ENCODE measurements around the gene HORMAD1. TPM values are rescaled to one million over a fixed set of nuclear protein-coding genes. Genes with fewer than 3 reads are reported as not detected.
"Not testable (repeated sequence)": the region's sequence is repeated elsewhere in the genome, so short reads cannot be mapped to it uniquely, and the experiment has no call there.

The HORMAD1 gene
- total RNA-seq (under 1 TPM in 4 of 9 donors, not detected in 5; 0.14 to 0.46 (median 0.27) TPM), polyA plus RNA-seq (not detected)
- long read RNA-seq, donor 1, result 0 reads
- long read RNA-seq, donor 2, result 0 reads
- long read RNA-seq, donor 3, result 0 reads
- long read RNA-seq, donor 4, result 0 reads
- long read RNA-seq, donor 5, result 0 reads
- long read RNA-seq, donor 6, result 0 reads
- long read RNA-seq, donor 7, result 0 reads
- long read RNA-seq, donor 8, result 0 reads
- long read RNA-seq, donor 9, result 0 reads
- long read RNA-seq, donor 10, result 0 reads

GRCh38 chr1:150720703-150721102, at the start of gene HORMAD1:
Gene HORMAD1 (minus strand): TSS chr1:150720895. CDS start chr1:150719505, 1,390 bp downstream.
- Histone ChIP-seq H3K27ac (no peak within 1 kb of the TSS), H3K4me1 (replicated peaks in 1 of 2) (no peaks in the 10 kb centered on the region), H3K9me3 (replicated peaks in 1 of 3) (no peaks in the 10 kb centered on the region), H3K27me3 (no peaks in the 10 kb centered on the region), H3K36me3 (replicated peaks in 1 of 2) (no peaks in the 10 kb centered on the region), H3K4me3 (no peak within 1 kb of the TSS)
- DNase-seq, result no peak
- 94 to 96% (median 96%) methylated on average over 24 of the region's 24 CpGs for WGBS, 4 donors
- intact Hi-C loops (cut with DNase I), result no loop called here
- TF ChIP-seq CTCF (IDR thresholded peaks at IDR 0.05) (no peak), POLR2A (IDR thresholded peaks at IDR 0.05) (no peak)

- H3K27ac ChIP-seq; H3K27me3 ChIP-seq; H3K36me3 ChIP-seq (replicated peaks in 1 of 2); intact Hi-C loops (cut with DNase I); H3K9me3 ChIP-seq (replicated peaks in 1 of 3); H3K4me1 ChIP-seq (replicated peaks in 1 of 2); H3K4me3 ChIP-seq: not testable (repeated sequence)
- WGBS, 4 donors, result 25 to 62% (median 51%) methylated on average over 1 of the region's 1 CpG
- DNase-seq, result peak in 2 of 7 donors; percentile 29 to 31
Measured at GRCh38 chr1:150767704-150768103, 47.0 kb upstream of the HORMAD1 start.

- intact Hi-C loops (cut with DNase I); DNase-seq; H3K36me3 ChIP-seq (replicated peaks in 1 of 2); H3K27me3 ChIP-seq; H3K9me3 ChIP-seq (replicated peaks in 1 of 3); H3K4me1 ChIP-seq (replicated peaks in 1 of 2): not testable (repeated sequence)
- 79 to 93% (median 85%) methylated on average over 1 of the region's 1 CpG for WGBS, 4 donors
- H3K27ac ChIP-seq, result peak overlapping the region in 2 of 5 donors; percentile 15 to 35
- H3K4me3 ChIP-seq, result peak overlapping the region in 1 of 4 donors; percentile 50
Measured at GRCh38 chr1:150765977-150766301, 45.2 kb upstream of the HORMAD1 start.

- no peak for DNase-seq
- WGBS, 4 donors, result 8 to 16% (median 10%) methylated on average over 4 of the region's 4 CpGs
- Histone ChIP-seq H3K27me3 (no peaks in the 10 kb centered on the region), H3K27ac (peak within 1 kb of the TSS in 4 of 5 donors; percentile 2 to 56 (median 25)), H3K4me3 (peak within 1 kb of the TSS in 2 of 4 donors; percentile 27 to 50), H3K9me3 (replicated peaks in 1 of 3) (no peaks in the 10 kb centered on the region), H3K36me3 (replicated peaks in 1 of 2) (no peaks in the 10 kb centered on the region), H3K4me1 (replicated peaks in 1 of 2) (peaks cover 0 to 6% of the 10 kb centered on the region in 2 donors)
- intact Hi-C loops (cut with DNase I), result no loop called here
- TF ChIP-seq CTCF (IDR thresholded peaks at IDR 0.05) (no peak), POLR2A (IDR thresholded peaks at IDR 0.05) (no peak)
Measured at GRCh38 chr1:150765296-150765976, 44.7 kb upstream of the HORMAD1 start, which contains the start of gene CTSS. Gene CTSS (minus strand): TSS chr1:150765778. CDS start chr1:150764763, 1,015 bp downstream.

GRCh38 chr1:150764617-150765101, 44.0 kb upstream of the HORMAD1 start:
- DNase-seq, result no peak
- Histone ChIP-seq H3K27me3 (no peaks in the 10 kb centered on the region), H3K4me3 (peak overlapping the region in 1 of 4 donors; percentile 50), H3K27ac (peak overlapping the region in 1 of 5 donors; percentile 19), H3K36me3 (replicated peaks in 1 of 2) (no peaks in the 10 kb centered on the region), H3K9me3 (replicated peaks in 1 of 3) (no peaks in the 10 kb centered on the region), H3K4me1 (replicated peaks in 1 of 2) (peaks cover 0 to 6% of the 10 kb centered on the region in 2 donors)
- TF ChIP-seq CTCF (IDR thresholded peaks at IDR 0.05) (no peak), POLR2A (IDR thresholded peaks at IDR 0.05) (no peak)
- intact Hi-C loops (cut with DNase I), result no loop called here
- WGBS, 4 donors, result 63 to 72% (median 67%) methylated on average over 2 of the region's 2 CpGs

Data from adrenal gland (tissue), 19 donors.